Activated T-cell treated with anti-CD3 and anti-CD28 coated beads, Interleukin-2, amount 50 U/mL, for 24 hours (primary cell): ENCODE data around the gene MCTS1.
A peak's percentile ranks its signal among the peaks of the same experiment; 100 is the strongest.
"Not testable (repeated sequence)": the region's sequence is repeated elsewhere in the genome, so short reads cannot be mapped to it uniquely, and the experiment has no call there.

Experiments
- DNase-seq: peaks from one replicate; pipeline ENCODE4 v3.0.0-alpha.2; 2020
- H3K27ac Mint-ChIP-seq: 2 replicates; pipeline ENCODE4 v1.8.0; 2020; ENCODE audit warnings: mild to moderate bottlenecking, mixed read lengths
- H3K27me3 Mint-ChIP-seq: 2 replicates; pipeline ENCODE4 v1.8.0; 2020; ENCODE audit warnings: mixed read lengths
- H3K36me3 Mint-ChIP-seq: 2 replicates; pipeline ENCODE4 v1.8.0; 2020; ENCODE audit warnings: low read depth, mixed read lengths
- H3K4me1 Mint-ChIP-seq: 2 replicates; pipeline ENCODE4 v1.8.0; 2020; ENCODE audit warnings: low read depth, mixed read lengths
- H3K4me3 Mint-ChIP-seq: 2 replicates; pipeline ENCODE4 v1.8.0; 2020; ENCODE audit warnings: mild to moderate bottlenecking, moderate library complexity, mixed read lengths
- H3K9me3 Mint-ChIP-seq: 2 replicates; pipeline ENCODE4 v1.8.0; 2020; ENCODE audit warnings: mixed read lengths

Gene MCTS1

DNA sequence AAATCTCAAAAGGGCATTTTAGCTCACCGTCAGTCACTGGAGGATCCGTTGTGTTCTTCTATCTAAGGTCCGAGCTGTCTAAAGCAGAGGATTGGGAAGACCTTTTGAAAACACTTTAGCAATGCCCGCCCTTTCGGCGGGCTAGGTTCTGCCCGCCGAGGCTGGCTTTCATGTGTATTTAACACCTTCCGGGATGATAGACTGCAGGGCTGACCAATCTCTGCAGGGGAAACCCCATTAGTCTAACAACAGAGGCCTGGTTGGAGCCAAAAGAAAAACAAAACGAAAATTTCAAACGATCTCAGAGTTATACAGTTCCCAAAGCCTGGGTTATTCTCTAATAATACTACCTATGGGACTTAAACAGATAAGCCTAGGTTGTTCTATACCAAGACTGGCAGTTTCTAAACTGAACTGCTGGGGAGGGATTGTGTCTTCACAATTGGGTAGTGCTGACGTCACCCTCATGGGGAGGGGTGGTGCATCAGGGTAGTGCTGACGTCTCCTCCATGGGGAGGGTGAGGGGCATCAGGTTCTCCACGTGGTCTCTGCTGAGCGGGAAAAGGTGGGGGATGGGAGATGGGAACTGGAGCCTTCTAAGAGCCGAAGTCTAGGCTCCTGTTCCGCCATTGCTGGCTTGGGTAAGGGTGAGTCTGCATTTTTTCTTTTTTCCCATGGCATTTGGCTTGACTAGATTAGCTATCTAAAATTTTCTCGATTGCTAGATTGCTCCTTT is 28.4 kb upstream of the MCTS1 start:
- DNase-seq: no peak
- Mint-ChIP-seq H3K9me3 (no peaks in the 10 kb centered on the region), H3K4me1 (peaks cover 3% of the 10 kb centered on the region), H3K27ac (no peak overlapping the region), H3K4me3 (no peak overlapping the region), H3K27me3 (peaks cover 24% of the 10 kb centered on the region), H3K36me3 (no peaks in the 10 kb centered on the region)

DNA sequence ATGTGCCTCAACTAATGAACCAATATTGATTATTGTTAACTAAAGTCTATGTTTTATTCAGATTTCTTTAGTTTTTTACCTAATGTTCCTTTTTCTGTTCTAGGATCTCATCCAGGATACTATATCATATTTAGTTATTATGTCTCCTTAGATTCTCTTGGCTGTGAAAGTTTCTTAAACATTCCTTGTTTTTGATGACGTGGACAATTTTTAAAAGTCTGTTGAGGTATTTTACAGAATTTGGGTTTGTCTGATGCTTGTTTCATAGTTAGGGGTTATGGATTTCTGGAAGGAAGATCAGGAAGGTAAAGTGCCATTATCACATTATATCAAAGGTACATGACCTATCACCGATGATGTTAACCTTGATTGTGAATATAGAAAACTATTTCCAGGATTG is 18.2 kb upstream of the MCTS1 start:
- H3K36me3 Mint-ChIP-seq: no peaks in the 10 kb centered on the region
- DNase-seq: no peak
- H3K4me3 Mint-ChIP-seq: no peak overlapping the region
- peaks cover 15% of the 10 kb centered on the region for H3K27me3 Mint-ChIP-seq
- H3K4me1 Mint-ChIP-seq: no peaks in the 10 kb centered on the region
- H3K27ac Mint-ChIP-seq: no peak overlapping the region
- H3K9me3 Mint-ChIP-seq: no peaks in the 10 kb centered on the region

DNA sequence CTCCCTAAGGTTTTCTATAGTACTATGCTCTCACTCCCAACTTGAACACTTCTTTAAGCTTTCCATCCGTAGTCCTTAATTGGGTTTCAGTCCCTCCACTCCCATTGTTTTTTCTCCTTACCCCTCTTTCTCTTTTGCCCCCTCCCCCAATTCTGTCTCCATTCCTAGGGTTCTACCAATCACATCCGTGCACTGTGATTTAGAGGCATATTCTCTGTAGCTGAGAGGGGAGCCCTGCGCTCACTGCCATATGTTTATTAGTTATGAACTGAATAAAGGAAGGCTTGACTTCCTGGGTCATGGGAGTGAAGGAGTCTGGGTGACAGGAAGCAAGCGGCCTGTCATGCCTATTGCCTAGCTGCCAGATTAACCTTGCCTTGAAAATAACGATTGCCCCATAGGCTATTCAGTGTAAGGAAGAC is 471 bp downstream of the MCTS1 start:
- no peaks in the 10 kb centered on the region for H3K27me3 Mint-ChIP-seq
- H3K27ac Mint-ChIP-seq: peak overlapping the region; percentile 95
- DNase-seq: peak; percentile 36
- H3K36me3 Mint-ChIP-seq: peaks cover 36% of the 10 kb centered on the region
- no peaks in the 10 kb centered on the region for H3K9me3 Mint-ChIP-seq
- peaks cover 7% of the 10 kb centered on the region for H3K4me1 Mint-ChIP-seq
- H3K4me3 Mint-ChIP-seq: peak overlapping the region; percentile 90

DNA sequence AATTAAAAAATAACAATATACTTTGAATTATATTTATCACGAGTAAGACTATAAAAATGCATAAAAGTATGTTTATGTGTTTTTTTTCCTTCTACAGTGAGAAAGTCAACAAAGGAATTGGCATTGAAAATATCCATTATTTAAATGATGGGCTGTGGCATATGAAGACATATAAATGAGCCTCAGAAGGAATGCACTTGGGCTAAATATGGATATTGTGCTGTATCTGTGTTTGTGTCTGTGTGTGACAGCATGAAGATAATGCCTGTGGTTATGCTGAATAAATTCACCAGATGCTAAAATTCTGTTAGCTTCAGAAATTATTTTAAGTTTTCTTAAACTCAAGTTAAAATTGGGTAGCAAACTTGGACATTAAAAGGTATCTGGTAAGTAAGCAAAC is 8.2 kb downstream of the MCTS1 start:
- Mint-ChIP-seq H3K9me3 (no peaks in the 10 kb centered on the region), H3K4me1 (no peaks in the 10 kb centered on the region), H3K4me3 (no peak overlapping the region), H3K27me3 (no peaks in the 10 kb centered on the region), H3K36me3 (peaks cover 72% of the 10 kb centered on the region), H3K27ac (no peak overlapping the region)
- no peak for DNase-seq

DNA sequence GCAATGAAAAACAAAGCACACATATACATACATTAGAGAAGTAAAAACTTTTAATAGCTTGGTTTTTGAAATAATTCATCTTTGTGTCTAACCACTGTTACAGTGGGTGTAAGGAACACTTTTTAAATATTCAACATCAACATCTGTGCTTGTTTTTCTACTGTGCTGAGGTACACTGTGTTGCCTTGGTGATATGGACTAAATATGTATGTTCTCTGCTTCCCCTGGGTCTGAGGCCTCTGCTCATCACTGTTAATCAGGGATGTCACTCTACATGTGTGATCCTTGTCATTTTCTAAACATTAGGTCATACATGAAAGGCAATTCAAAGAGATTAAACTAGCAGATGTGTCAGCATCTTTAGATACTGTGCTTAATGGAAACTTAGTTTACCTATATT is 10.9 kb downstream of the MCTS1 start:
- H3K36me3 Mint-ChIP-seq: peaks cover 64% of the 10 kb centered on the region
- H3K9me3 Mint-ChIP-seq: no peaks in the 10 kb centered on the region
- H3K27me3 Mint-ChIP-seq: no peaks in the 10 kb centered on the region
- DNase-seq: no peak
- no peak overlapping the region for H3K4me3 Mint-ChIP-seq
- H3K27ac Mint-ChIP-seq: no peak overlapping the region
- peaks cover 6% of the 10 kb centered on the region for H3K4me1 Mint-ChIP-seq

DNA sequence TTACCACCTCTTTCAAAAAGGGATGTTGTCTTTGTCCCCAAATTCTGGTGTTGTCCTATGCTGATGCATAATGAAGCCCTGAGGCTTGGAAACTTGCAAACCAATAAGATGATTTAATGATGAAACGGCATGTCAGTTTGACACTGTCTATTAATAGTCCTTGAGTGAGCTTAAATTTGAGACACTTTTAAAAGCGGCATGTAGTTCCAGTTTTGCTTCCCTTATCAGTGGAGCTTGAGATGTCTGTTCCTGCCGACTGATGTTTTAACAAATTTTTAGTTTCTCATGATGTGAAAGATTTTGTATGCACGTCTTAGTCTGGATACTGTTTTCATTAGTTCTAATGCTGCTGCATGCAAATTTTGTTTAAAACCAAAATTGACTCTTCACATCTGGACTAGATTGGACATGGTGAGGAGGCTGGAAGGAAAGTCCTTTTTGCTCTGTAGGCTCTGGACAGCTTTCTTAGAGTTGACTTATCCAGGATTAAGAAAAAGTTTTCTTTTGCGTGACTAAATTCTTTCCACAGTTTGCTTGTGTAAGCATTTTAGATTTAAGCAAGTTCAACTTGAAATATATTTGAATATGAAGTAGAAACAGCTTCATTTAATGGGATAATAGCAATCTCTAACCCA is 14.2 kb downstream of the MCTS1 start:
- no peaks in the 10 kb centered on the region for H3K27me3 Mint-ChIP-seq
- H3K4me3 Mint-ChIP-seq: no peak overlapping the region
- no peak overlapping the region for H3K27ac Mint-ChIP-seq
- H3K9me3 Mint-ChIP-seq: no peaks in the 10 kb centered on the region
- peaks cover 61% of the 10 kb centered on the region for H3K36me3 Mint-ChIP-seq
- DNase-seq: no peak
- peaks cover 7% of the 10 kb centered on the region for H3K4me1 Mint-ChIP-seq

DNA sequence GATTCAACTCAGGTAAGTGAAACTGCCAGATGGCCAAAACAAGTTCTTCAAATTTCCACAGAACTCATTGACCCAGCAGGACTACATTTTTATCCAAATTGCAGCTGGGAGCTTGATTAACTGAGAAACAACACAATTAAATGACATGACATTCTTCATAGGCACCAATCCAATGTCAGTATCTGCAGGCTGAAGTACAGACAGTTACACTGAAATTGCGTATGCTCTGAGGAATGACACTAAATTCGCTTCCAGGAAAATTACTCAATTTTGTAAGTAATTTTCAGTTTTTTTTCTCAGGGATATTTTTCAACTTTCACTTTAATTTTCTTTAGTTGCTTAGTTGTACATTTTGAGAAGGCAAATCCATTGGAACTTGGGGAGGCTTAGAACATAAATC is 21.5 kb downstream of the MCTS1 start:
- Mint-ChIP-seq H3K36me3 (peaks cover 49% of the 10 kb centered on the region), H3K9me3 (no peaks in the 10 kb centered on the region), H3K4me1 (peaks cover 23% of the 10 kb centered on the region)

DNA sequence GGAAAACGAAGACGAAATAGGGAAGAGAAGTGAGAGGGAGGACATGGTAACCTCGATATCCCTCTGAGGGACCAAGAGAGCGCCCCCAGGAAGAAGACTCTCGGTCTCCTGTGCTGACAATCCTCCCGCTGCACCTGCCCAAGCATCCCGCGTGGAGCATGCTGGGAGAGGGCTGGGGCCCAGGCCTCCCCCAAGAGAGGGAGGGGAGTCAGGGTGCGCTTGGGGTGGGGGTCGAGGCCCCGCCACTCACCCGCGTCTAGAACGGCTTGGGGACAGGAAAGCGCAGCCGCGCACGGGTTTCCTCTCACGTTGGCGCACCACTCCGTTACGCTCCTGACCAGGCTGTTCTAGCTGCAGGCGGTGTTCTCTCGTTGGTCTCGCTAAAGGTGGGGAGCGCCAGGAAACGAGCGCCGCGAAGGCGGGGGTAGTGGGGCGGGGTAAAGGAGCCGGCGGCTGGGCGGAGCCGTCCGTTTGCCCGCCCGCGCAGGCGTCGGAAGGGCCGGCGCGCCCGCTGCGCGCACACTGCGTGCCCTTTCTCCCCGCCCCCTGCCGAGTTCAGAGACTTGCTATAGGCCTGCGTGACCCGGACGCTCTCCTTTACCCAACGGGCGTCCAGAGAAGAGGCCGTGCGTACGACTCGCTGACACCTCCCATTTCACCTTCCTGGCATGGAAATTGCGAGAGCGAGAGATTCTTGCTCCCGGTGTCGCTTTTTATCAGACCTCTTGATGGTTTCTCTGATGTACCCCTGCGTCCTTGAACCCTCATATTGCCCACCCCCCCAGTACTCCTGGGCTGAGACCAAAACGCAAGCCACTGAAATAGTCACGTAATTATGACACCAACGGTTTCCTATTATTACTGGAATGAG is 26.0 kb downstream of the MCTS1 start, which contains the start of gene C1GALT1C1:
Gene C1GALT1C1, minus strand, starts transcription at position 388 of the 871 bp plus-strand sequence. CDS start 2,888 bp downstream, outside the sequence.
- peak within 1 kb of the TSS; percentile 98 for H3K27ac Mint-ChIP-seq
- H3K4me3 Mint-ChIP-seq: peak within 1 kb of the TSS; percentile 88
- peaks cover 26% of the 10 kb centered on the region for H3K4me1 Mint-ChIP-seq
- H3K9me3 Mint-ChIP-seq: no peaks in the 10 kb centered on the region
- H3K36me3 Mint-ChIP-seq: peaks cover 22% of the 10 kb centered on the region
- H3K27me3 Mint-ChIP-seq: no peaks in the 10 kb centered on the region
- peak; percentile 91 for DNase-seq

More for the DNA sequence above, 21.5 kb downstream of the MCTS1 start:
- H3K27ac Mint-ChIP-seq: no peak overlapping the region
- H3K27me3 Mint-ChIP-seq: no peaks in the 10 kb centered on the region
- no peak for DNase-seq
- H3K4me3 Mint-ChIP-seq: no peak overlapping the region

DNA sequence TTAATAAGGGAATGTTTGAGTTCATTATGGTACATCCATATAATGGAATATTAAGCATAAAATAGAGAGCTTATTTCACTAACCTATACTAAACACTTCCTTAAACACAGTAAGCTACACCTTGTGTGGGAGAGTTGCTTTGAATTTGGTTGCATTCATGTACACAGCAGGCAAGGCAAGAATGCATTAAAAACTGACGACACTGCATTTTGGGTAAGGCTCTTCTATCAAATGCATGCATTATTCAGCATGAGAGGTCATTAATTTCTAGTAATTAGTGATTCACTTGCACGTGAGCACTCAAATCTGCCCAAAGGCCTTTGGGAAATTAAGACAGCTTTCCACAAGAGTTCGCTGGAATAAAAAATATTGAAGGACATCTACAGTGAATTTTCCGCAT is 34.7 kb downstream of the MCTS1 start:
- DNase-seq: no peak
- Mint-ChIP-seq H3K9me3 (no peaks in the 10 kb centered on the region), H3K27ac (no peak overlapping the region), H3K27me3 (no peaks in the 10 kb centered on the region), H3K4me1 (no peaks in the 10 kb centered on the region), H3K4me3 (no peak overlapping the region), H3K36me3 (no peaks in the 10 kb centered on the region)

DNA sequence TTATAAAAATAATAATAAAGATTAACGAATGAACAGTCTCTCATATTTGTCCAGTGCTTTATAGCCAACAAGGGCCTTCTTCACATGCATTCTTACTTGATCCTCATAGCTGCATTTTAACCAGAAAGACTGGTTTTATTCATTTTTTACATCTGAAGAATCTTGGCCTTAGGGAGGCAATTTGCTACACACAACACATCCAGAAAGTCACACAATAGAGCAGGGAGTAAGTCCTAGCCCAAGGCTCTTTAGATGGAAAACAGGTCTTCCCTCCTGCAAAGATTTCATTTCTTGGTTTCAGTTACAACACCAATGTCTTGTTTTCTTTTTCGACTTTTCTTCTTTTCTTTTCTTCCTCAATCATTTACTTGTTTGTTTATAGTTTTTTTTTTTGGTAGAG is 39.0 kb downstream of the MCTS1 start:
- no peak overlapping the region for H3K27ac Mint-ChIP-seq
- no peaks in the 10 kb centered on the region for H3K9me3 Mint-ChIP-seq
- no peaks in the 10 kb centered on the region for H3K36me3 Mint-ChIP-seq
- peaks cover 12% of the 10 kb centered on the region for H3K27me3 Mint-ChIP-seq
- no peaks in the 10 kb centered on the region for H3K4me1 Mint-ChIP-seq
- no peak for DNase-seq
- no peak overlapping the region for H3K4me3 Mint-ChIP-seq

DNA sequence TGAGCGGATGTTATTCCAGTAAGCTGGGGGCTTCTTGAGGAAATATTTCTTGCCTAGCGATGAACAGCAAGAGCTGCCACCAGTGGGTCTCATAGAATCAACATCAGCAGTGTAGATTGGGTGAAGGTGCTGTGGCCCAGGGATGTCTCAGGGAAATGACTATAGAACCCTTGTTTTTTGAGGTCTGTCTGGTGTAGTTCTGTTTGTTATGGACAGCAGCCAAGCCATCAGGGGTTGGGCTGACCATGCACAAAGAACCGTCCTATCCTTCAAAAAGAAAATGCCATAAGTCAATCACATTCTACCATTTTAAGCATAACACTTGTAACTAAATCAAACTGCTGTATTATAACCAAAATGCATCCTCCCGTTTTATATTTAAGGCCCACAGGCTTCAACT is 43.2 kb downstream of the MCTS1 start:
- no peak for DNase-seq
- Mint-ChIP-seq H3K27ac (no peak overlapping the region), H3K4me1 (peaks cover 7% of the 10 kb centered on the region), H3K27me3 (peaks cover 27% of the 10 kb centered on the region), H3K4me3 (no peak overlapping the region), H3K36me3 (no peaks in the 10 kb centered on the region), H3K9me3 (no peaks in the 10 kb centered on the region)

DNA sequence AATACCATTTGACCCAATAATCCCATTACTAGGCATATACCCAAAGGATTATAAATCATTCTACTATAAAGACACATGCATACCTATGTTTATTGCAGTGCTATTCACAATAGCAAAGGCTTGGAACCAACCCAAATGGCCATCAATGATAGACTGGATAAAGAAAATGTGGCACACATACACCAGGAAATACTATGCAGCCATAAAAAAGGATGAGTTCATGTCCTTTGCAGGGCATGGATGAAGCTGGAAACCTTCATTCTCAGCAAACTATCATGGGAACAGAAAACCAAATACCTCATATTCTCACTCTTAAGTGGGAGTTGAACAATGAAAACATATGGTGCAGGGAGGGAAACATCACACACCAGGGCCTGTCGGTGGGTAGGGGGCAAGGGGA is 48.4 kb downstream of the MCTS1 start:
- DNase-seq, H3K4me1 Mint-ChIP-seq, H3K4me3 Mint-ChIP-seq, H3K9me3 Mint-ChIP-seq, H3K36me3 Mint-ChIP-seq, H3K27ac Mint-ChIP-seq: not testable (repeated sequence)
- H3K27me3 Mint-ChIP-seq: peaks cover 18% of the 10 kb centered on the region

DNA sequence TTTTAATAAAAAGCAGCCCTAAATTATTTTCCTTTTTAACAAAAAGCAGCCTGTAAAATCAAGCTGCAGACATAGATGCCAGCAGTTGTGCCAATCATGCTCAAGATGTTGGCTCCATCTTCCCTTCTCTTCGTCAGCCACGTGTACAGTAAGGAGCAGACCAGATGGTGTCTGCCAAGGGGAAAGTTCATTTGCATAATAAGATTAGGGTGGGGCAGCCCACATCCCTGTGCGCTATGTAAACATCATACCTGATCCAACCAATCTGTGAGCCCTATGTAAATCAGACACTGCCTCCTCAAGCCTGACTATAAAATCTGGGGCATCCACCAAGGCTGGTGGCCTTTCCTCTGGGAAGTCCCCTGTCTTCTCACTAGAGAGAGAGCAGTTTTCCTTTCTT is 49.1 kb downstream of the MCTS1 start:
- DNase-seq: no peak
- H3K27me3 Mint-ChIP-seq: peaks cover 20% of the 10 kb centered on the region
- H3K9me3 Mint-ChIP-seq: no peaks in the 10 kb centered on the region
- no peaks in the 10 kb centered on the region for H3K36me3 Mint-ChIP-seq
- no peak overlapping the region for H3K4me3 Mint-ChIP-seq
- peaks cover 9% of the 10 kb centered on the region for H3K4me1 Mint-ChIP-seq
- H3K27ac Mint-ChIP-seq: no peak overlapping the region

DNA sequence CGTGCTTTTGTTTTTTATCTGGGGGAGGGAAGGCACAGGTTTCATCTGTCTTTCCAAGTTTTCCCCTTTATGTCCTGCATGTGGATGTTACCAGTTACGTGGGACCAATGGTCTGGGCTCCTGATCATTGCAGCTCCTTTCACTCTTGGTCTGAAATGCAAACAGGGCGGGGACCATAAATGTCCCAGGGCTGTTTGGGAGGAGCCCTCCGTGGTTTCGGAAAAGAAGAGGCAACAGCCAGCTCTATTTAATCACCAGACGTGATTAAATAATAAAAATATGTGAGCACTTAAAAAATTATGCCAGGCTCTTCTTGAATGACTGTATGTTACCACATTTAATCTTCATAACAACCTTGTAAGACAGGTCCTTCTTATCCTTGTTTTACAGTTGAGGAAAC is 56.7 kb downstream of the MCTS1 start:
- Mint-ChIP-seq H3K9me3 (no peaks in the 10 kb centered on the region), H3K27me3 (peaks cover 8% of the 10 kb centered on the region), H3K4me1 (no peaks in the 10 kb centered on the region), H3K36me3 (no peaks in the 10 kb centered on the region), H3K4me3 (no peak overlapping the region), H3K27ac (no peak overlapping the region)
- DNase-seq: no peak
